ENCODE data around the gene KCNQ4. TPM values are rescaled to one million over a fixed set of nuclear protein-coding genes. Genes with fewer than 3 reads are reported as not detected.

KCNQ4 gene
- total and polyA plus RNA-seq, 2 donors (not counting 1 experiment from before 2014, with no cell fraction given): 0.16 to 0.20 TPM

- no peak for ATAC-seq (ENCODE audit: low read depth)
- no peaks in the 10 kb centered on the region for H3K36me3 ChIP-seq (replicated peaks in 1 of 2; ENCODE audit: control extremely low read depth in 1 of 2, control insufficient read depth in 1 of 2, extremely low read depth in 1 of 2, insufficient read depth in 2 of 2, low read length in 1 of 2)
- H3K4me1 ChIP-seq (ENCODE audit: control insufficient read depth in 2 of 2, insufficient read depth in 2 of 2, low read length in 2 of 2): peaks cover 18 to 44% of the 10 kb centered on the region in 2 donors
- H3K27ac ChIP-seq (ENCODE audit: low read length in 2 of 2): no peak overlapping the region
- H4K20me1 ChIP-seq (ENCODE audit: control insufficient read depth, insufficient read depth, low read length, poor library complexity, severe bottlenecking): no peaks in the 10 kb centered on the region
- Mint-ChIP-seq H3K27ac (no peak overlapping the region), H3K27me3 (no peaks in the 10 kb centered on the region), H3K9me3 (ENCODE audit: insufficient read depth) (no peaks in the 10 kb centered on the region), H3K4me1 (peaks cover 34% of the 10 kb centered on the region), H3K4me3 (peak overlapping the region; percentile 86)
- intact Hi-C loops (cut with micrococcal nuclease): loop anchor here (1.0 to 5.0 kb wide), 5 partner anchors 17 to 136 kb away; partner anchors contain the start of genes CITED4, NFYC and RIMS3
- TF ChIP-seq EZH2 (IDR thresholded peaks at IDR 0.05; ENCODE audit: borderline replicate concordance, insufficient read depth, low read depth, low read length, poor library complexity, severe bottlenecking): no peak
- CTCF ChIA-PET: no interaction called here
- no peaks in the 10 kb centered on the region for H3K9me3 ChIP-seq (ENCODE audit: control extremely low read depth in 1 of 3, control insufficient read depth in 2 of 3, insufficient read depth in 1 of 3, low read length in 2 of 3)
- H3K4me2 ChIP-seq (replicated peaks; ENCODE audit: low read depth, low read length, poor library complexity, severe bottlenecking): peak overlapping the region; percentile 76
- POLR2A ChIA-PET: no interaction called here
- H3K79me2 ChIP-seq (ENCODE audit: control insufficient read depth, insufficient read depth, low read length): no peaks in the 10 kb centered on the region
- no peaks in the 10 kb centered on the region for H3K27me3 ChIP-seq (replicated peaks in 1 of 4; ENCODE audit: control extremely low read depth in 1 of 4, control insufficient read depth in 3 of 4, insufficient read depth in 4 of 4, low read length in 3 of 4)
- H3K4me3 ChIP-seq (ENCODE audit: control extremely low read depth in 1 of 5, extremely low read depth in 1 of 5, insufficient read depth in 1 of 5, low read depth in 2 of 5, low read length in 4 of 5): peak overlapping the region; percentile 45 to 89 (median 58)
- peak overlapping the region; percentile 61 for H3K9ac ChIP-seq (ENCODE audit: low read length)
- peak overlapping the region; percentile 77 for H2AFZ ChIP-seq (ENCODE audit: insufficient read depth, low read depth, low read length, poor library complexity, severe bottlenecking)
- WGBS (ENCODE audit: insufficient coverage): 60% methylated on average over 1 of the region's 3 CpGs
- no peak for DNase-seq
These were observed 18.1 kb downstream of the KCNQ4 start for GRCh38 chr1:40801742-40802077.

GRCh38 chr1:40802078-40802741, 18.6 kb downstream of the KCNQ4 start:
- Histone ChIP-seq H3K27ac (ENCODE audit: low read length in 2 of 2) (peak overlapping the region; percentile 25 to 39), H3K4me3 (ENCODE audit: control extremely low read depth in 1 of 5, extremely low read depth in 1 of 5, insufficient read depth in 1 of 5, low read depth in 2 of 5, low read length in 4 of 5) (peak overlapping the region; percentile 45 to 89 (median 58)), H3K4me2 (replicated peaks; ENCODE audit: low read depth, low read length, poor library complexity, severe bottlenecking) (peak overlapping the region; percentile 76), H3K79me2 (ENCODE audit: control insufficient read depth, insufficient read depth, low read length) (no peaks in the 10 kb centered on the region), H3K27me3 (replicated peaks in 1 of 4; ENCODE audit: control extremely low read depth in 1 of 4, control insufficient read depth in 3 of 4, insufficient read depth in 4 of 4, low read length in 3 of 4) (no peaks in the 10 kb centered on the region), H3K36me3 (replicated peaks in 1 of 2; ENCODE audit: control extremely low read depth in 1 of 2, control insufficient read depth in 1 of 2, extremely low read depth in 1 of 2, insufficient read depth in 2 of 2, low read length in 1 of 2) (no peaks in the 10 kb centered on the region), H3K9ac (ENCODE audit: low read length) (peak overlapping the region; percentile 61), H4K20me1 (ENCODE audit: control insufficient read depth, insufficient read depth, low read length, poor library complexity, severe bottlenecking) (no peaks in the 10 kb centered on the region), H3K9me3 (ENCODE audit: control extremely low read depth in 1 of 3, control insufficient read depth in 2 of 3, insufficient read depth in 1 of 3, low read length in 2 of 3) (no peaks in the 10 kb centered on the region), H3K4me1 (ENCODE audit: control insufficient read depth in 2 of 2, insufficient read depth in 2 of 2, low read length in 2 of 2) (peaks cover 16 to 40% of the 10 kb centered on the region in 2 donors), H2AFZ (ENCODE audit: insufficient read depth, low read depth, low read length, poor library complexity, severe bottlenecking) (peak overlapping the region; percentile 77)
- TF ChIP-seq EZH2 (IDR thresholded peaks at IDR 0.05; ENCODE audit: borderline replicate concordance, insufficient read depth, low read depth, low read length, poor library complexity, severe bottlenecking): no peak
- TF ChIP-seq, protein P1, sequence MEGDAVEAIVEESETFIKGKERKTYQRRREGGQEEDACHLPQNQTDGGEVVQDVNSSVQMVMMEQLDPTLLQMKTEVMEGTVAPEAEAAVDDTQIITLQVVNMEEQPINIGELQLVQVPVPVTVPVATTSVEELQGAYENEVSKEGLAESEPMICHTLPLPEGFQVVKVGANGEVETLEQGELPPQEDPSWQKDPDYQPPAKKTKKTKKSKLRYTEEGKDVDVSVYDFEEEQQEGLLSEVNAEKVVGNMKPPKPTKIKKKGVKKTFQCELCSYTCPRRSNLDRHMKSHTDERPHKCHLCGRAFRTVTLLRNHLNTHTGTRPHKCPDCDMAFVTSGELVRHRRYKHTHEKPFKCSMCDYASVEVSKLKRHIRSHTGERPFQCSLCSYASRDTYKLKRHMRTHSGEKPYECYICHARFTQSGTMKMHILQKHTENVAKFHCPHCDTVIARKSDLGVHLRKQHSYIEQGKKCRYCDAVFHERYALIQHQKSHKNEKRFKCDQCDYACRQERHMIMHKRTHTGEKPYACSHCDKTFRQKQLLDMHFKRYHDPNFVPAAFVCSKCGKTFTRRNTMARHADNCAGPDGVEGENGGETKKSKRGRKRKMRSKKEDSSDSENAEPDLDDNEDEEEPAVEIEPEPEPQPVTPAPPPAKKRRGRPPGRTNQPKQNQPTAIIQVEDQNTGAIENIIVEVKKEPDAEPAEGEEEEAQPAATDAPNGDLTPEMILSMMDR (IDR thresholded peaks at IDR 0.05): no peak
- peaks cover 30% of the 10 kb centered on the region for H3K4me1 Mint-ChIP-seq
- ATAC-seq (ENCODE audit: low read depth) (peak; percentile 95), DNase-seq (peak; percentile 88)
- ChIA-PET CTCF (no interaction called here), POLR2A (no interaction called here)
- H3K27me3 Mint-ChIP-seq: no peaks in the 10 kb centered on the region
- no peaks in the 10 kb centered on the region for H3K9me3 Mint-ChIP-seq (ENCODE audit: insufficient read depth)
- H3K27ac Mint-ChIP-seq: no peak overlapping the region
- peak overlapping the region; percentile 86 for H3K4me3 Mint-ChIP-seq
- 3% methylated on average over 51 of the region's 56 CpGs for WGBS (ENCODE audit: insufficient coverage)
- intact Hi-C loops (cut with micrococcal nuclease): loop anchor here (1.0 to 5.0 kb wide), 5 partner anchors 16 to 137 kb away; partner anchors contain the start of genes CITED4, NFYC and RIMS3

Measured in B cell (primary cell).